Esophagus mucosa (tissue), 1 donor: ENCODE results near the gene ARHGEF28. TPM values are rescaled to one million over a fixed set of nuclear protein-coding genes. Genes with fewer than 3 reads are reported as not detected.

Experiments used
- ATAC-seq: fragments of 200-7000 bp; cut with Tn5 transposase; one replicate; pipeline ENCODE4 v1.9.1; 2020
- total RNA-seq: library from RNA; stranded (reverse); gene quantifications from one replicate; pipeline ENCODE4 v1.2.4, GENCODE V29; 2023
- donor health status: DM: yes; HTN: yes; CAD: no.

ARHGEF28 gene
- total RNA-seq, 1 donor from 2014 or later: 7.8 TPM

- ATAC-seq: no peak
These were observed 283.5 kb downstream of the ARHGEF28 start for GRCh38 chr5:73909474-73909873.

- no peak for ATAC-seq
These were observed 285.9 kb downstream of the ARHGEF28 start for GRCh38 chr5:73911761-73912393.

DNA sequence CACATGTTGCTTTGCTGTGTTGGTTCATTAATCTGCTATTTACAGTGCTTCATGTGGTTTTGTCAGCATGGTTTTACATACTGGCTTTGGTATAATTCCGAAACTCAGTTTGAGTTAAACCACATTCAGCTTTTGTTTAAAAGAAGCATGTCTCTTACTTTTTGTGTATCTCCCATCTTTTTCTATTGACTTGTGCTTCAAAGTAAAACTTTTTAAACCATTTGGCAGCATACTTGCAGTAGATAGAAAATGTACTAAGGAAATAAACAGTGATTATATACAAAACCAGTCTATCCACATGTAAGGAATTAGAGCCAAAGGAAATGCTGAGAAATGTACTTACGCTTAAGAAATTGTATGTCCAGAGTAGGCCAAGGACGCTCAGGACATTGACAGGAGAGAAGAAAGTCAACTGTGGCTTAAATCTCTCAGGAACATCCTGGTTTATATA lies 286.9 kb downstream of the ARHGEF28 start:
- ATAC-seq: no peak

DNA sequence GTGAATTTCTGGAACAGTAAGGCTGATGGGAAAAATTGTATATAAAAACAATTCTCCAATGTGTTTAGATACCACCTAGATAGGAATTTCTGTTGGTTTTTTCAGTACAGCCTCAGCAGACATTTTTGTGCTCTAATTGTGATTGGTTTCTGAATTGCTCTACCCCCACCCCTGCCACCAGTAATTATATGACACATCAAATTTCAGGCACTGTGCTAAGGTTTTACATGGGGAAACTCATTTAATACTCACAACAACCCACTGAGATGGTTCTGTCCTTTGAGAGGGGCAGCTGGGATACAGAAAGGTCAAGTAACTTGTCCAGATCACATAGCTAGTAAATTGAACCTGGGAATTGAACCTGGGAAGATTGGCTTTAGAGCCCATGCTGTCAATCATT lies 288.0 kb downstream of the ARHGEF28 start:
- ATAC-seq: no peak

GRCh38 chr5:73915345-73915744 lies 289.3 kb downstream of the ARHGEF28 start:
- ATAC-seq: no peak

DNA sequence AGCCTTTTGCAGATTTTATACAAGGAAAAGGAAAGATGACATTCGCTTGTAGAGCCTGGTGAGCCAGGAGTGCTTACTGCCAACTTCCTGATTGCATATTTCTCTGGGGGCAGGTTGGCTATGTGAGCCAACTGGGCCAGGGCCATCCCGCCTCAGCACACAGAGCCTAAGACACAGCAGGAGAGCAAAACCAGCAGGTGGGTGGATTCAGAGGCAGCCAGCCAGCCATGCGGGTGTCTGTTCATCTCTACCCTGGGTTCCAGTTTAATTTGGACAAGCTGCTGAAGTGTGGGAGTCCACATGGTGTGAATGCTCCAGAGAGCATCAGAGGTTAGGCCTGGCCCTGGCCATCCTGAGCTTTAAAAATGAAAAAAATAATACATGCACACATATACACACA lies 291.4 kb downstream of the ARHGEF28 start:
- ATAC-seq: peak; percentile 55

GRCh38 chr5:73917891-73918290 lies 291.9 kb downstream of the ARHGEF28 start:
- ATAC-seq: no peak

DNA sequence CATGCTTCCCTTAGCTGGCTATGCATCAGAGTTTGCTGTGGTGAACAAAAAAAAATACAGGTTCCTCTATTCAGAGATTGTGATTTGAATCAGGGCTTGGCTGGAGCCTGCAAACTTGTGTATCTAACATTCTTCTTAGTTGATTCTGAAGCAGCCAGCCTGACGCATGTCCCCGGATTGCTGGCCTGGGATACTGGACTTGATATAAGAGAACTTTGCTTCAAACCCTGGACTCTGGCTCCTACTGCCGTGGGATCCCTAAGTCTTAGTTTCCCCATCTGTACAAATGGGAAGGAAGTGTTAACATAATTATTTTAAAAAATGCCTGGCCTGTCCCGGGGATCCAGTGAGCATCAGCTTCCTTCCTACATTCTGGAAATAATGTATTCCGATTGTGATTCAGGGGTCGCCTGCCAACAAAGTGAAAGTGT lies 292.8 kb downstream of the ARHGEF28 start:
- no peak for ATAC-seq

DNA sequence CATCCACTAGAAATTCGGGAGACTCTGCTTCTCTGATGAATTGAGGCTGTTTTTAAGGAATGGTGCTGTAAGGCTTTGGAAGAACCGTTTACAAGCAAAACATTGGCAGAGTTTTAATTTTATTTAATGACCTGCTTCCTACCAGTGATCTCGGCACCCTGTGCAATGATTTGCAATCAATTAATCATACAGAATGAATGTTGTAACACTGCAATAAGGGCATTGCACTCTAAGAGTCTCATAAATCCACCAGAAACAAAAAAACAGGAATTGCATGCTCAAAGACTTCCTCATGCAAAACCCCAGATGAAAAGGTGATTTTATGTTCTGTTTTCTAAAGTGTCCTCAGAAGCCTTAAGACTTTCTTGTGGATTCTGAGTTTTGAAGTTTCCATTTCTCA lies 295.7 kb downstream of the ARHGEF28 start:
- ATAC-seq: no peak

DNA sequence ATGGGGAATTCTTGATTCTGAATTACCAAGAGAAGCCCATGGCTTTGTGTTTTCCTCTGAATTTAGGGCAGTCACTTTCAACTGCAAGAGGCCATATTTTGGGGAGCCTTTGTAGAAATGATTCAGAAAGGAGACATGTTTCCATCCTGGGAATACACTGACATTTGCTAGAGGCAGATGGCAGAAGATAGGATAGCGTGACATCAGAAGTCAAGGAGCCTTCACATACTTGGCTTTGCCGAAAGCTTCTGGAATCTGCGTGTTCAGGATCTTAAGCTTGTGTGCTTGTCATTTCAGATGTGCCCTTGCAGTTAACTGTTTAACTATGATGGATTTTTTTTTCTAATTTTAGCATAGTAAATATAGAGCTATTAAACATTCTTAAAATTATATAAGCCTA lies 296.2 kb downstream of the ARHGEF28 start:
- no peak for ATAC-seq

- no peak for ATAC-seq
These were observed 297.0 kb downstream of the ARHGEF28 start for GRCh38 chr5:73922875-73923557.

- no peak for ATAC-seq
These were observed 302.6 kb downstream of the ARHGEF28 start for GRCh38 chr5:73928476-73929070.

DNA sequence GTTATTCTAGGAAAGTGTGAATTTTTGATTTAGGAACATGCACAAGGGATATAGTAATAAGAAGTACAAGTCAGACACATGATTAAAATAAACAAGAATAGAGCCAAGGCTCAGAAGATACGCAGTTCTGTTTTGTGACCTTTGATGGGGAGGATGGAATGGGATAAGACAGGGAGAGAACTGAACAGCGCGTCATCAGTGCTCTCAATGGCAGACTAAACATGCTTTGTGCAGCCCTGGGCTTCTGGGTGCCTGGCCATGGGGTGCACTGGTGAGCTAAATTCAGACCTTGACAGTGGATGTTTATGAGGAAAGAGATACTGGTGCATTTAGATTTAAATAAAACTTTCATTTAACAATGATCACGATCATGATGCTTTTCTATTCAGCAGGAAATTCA lies 309.7 kb downstream of the ARHGEF28 start:
- no peak for ATAC-seq

DNA sequence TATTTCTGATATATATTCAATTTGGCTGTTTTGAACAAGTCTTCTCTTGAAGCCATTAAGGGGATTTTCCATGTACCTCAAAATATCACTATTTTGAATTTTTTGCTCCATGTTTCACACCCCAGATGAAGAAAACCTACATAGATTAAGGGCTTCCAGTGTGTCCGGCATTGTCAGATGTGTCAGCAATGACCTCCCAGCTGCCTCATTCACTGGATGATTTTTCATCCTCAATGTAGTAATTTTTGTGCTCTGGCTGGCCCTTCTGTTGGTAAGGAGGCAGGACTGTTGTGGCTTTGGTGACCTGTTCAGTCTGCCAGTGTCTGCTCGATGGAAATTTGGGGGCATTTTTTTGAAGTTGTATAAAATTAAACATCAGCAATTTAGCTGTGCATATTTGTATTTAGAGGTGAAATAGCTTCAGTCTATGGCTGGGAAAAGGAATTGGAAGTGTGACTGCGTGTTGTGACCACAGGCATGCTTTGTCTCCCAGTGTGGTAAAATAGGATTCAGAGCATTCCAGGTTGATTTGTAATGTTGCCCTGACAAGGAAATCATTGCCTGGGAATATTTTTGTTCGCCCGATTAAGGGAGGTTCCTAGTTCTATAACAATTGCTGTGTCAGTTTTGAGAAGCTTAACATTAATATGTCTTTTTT lies 312.4 kb downstream of the ARHGEF28 start:
- ATAC-seq: no peak

GRCh38 chr5:73938938-73939320 lies 312.9 kb downstream of the ARHGEF28 start:
- no peak for ATAC-seq

DNA sequence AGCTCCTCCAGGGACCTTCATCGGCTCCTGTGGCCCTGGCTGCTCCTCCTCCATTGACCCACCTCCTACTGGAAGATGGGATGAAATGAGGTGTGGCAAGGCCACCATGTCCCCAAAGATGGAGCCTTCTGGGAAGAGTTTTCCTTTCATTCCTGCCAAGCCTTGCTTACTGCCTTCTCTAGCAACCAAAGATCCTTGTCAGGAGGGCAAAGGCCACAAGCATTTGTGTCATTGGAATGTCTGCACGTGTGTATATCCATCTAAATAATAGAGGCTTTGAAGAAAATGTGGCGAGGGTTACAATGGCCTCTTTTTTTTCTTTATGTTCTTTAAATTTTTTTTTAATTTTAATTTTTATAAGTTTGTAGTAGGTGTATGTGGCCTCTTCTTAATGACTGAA lies 313.6 kb downstream of the ARHGEF28 start:
- no peak for ATAC-seq

- no peak for ATAC-seq
These were observed 314.0 kb downstream of the ARHGEF28 start for GRCh38 chr5:73940026-73940425.

DNA sequence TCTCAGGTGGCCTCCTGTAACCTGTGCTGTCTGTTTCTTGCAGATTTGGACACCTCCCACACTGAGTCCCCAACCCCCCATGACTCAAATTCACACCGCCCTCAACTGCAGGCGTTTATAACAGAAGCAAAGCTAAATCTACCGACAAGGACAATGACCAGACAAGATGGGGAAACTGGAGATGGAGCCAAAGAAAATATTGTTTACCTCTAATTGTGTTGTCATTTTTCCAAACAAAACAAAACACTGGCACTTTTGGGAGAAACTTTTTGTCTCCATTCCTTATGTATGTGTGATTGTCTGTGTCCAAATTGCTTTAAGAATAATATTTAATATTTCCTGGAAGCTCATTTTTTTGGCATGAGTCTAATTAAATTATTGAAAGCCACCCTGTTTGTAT lies 314.8 kb downstream of the ARHGEF28 start:
- no peak for ATAC-seq

GRCh38 chr5:73942783-73943182 lies 316.8 kb downstream of the ARHGEF28 start:
- no peak for ATAC-seq

- no peak for ATAC-seq
These were observed 317.4 kb downstream of the ARHGEF28 start for GRCh38 chr5:73943397-73943796.

- ATAC-seq: no peak
These were observed 318.6 kb downstream of the ARHGEF28 start for GRCh38 chr5:73944581-73944980.

- no peak for ATAC-seq
These were observed 319.5 kb downstream of the ARHGEF28 start for GRCh38 chr5:73945505-73945904.

DNA sequence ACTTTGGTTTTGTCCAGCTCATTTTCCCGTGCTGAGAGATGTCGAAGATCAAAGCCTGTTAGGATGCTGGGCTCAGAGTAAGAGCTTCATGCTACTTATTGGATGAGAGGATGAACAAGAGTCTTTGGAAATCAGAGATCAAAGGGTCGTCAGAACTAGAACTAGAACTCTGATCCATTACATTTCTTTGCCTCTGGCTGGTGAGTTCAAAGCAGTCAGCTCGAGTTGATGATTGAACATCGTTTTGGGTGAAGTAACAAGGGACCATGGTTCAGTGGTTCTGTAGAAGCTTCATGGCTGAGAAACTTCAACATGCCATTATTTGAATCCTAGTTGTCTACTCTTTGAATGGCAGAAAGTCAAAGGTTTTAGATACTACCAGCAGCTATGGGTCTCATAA lies 320.3 kb downstream of the ARHGEF28 start:
- ATAC-seq: no peak
